ENCODE measurements around the gene RETREG1. TPM values are rescaled to one million over a fixed set of nuclear protein-coding genes. Genes with fewer than 3 reads are reported as not detected.
"Not testable (repeated sequence)": the region's sequence is repeated elsewhere in the genome, so short reads cannot be mapped to it uniquely, and the experiment has no call there.

The RETREG1 gene
- polyA plus RNA-seq, 3 donors = 9.2 to 46.8 (median 12.6) TPM

DNA sequence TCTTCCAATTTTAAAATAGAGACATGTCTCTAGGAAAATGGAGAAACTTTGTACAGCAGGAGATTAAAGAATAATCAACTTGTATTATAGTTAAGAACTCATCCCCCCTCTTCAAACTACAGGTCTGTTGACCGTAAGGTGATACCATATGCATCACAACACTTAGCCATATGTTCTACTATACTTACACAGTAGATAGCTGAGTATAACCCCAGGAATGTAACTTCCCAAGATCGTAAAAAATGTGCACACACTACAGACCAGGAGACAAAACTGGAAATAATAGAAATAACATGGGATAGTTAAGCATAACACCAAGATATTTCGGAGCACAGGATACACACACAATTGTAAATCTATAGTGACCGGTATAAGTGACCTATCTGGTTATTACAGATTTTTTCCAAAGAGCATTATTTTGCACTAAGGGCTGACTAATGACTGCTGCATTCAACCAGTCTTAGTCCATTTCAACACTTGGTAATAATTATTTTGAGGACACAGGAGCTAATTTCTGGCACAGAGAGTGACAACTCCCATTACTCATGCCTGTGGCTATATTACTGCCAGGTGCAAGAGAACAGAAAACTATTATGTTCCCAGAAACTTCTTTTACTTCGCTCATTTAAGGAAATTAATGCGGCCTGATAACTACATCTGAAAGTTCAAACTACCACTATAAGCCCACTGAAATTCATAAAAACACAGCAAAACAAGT, 135.8 kb downstream of the RETREG1 start:
- H3K27ac ChIP-seq (ENCODE audit: low read depth, low read length) = no peak overlapping the region
- 74 to 96% (median 82%) methylated on average over 6 of the region's 6 CpGs for WGBS, 3 donors

DNA sequence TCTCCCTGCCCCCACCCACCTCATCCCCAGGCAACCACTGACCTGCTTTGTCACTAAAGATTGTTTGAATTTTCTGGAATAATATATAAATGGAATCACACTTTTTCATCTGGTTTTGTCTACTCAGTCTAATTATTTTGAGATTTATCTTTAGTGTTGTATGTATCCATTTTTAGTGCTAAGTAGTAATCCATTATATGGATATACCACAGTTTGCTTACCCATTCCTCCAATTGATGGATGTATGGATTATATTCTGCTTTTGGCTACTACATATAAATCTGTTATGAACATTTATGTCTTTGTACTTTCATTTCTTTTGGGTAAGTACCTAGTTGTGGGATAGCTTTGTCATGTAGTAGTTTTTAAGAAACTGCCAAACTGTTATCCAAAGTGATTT, 136.7 kb downstream of the RETREG1 start:
- H3K27ac ChIP-seq (ENCODE audit: low read depth, low read length) = no peak overlapping the region

DNA sequence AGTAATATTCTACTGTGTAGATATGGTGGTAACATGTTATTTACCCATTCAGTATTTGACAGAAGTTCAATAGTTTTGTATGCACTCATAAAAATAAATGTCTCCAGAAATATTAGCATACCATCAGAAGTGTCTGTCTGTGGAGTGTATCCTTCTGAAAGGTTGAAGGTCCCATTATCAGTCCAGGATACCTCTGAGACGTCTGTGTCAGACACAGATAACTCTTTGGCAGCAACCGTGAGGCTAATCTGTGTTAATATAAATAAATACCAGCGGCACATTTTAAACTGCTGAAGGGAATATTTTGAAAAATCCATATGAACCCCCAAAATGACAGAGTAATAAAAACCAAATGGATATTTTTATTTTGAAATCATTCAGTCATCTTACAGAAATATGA, 139.3 kb downstream of the RETREG1 start:
- no peak overlapping the region for H3K27ac ChIP-seq (ENCODE audit: low read depth, low read length)
- WGBS, 3 donors = 36 to 62% (median 52%) methylated on average over 3 of the region's 3 CpGs

GRCh38 chr5:16476417-16476816, 140.4 kb downstream of the RETREG1 start:
- WGBS, 3 donors = 94 to 99% (median 97%) methylated on average over 3 of the region's 3 CpGs
- not testable (repeated sequence) for H3K27ac ChIP-seq (ENCODE audit: low read depth, low read length)

DNA sequence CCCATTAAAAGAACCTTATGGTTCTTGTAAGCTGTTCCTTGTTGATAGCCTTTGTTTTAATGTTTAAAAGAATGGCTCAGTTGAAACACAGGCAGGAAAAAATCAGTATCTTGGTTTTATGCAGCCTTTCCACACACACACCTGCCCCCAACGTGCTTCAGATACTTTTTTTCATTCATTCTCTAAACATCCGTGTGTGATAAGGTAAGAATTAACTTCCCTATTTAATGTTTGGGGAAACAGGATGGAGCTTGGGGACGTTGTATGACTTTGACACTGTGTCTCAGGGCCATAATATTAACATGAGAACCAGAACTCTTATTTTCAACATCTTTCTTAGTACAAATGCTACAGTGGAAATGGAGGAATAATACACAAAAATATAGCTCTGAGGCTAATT, 145.4 kb downstream of the RETREG1 start:
- WGBS, 3 donors = 29 to 46% (median 35%) methylated on average over 3 of the region's 3 CpGs
- no peak overlapping the region for H3K27ac ChIP-seq (ENCODE audit: low read depth, low read length)

GRCh38 chr5:16467363-16468219, 149.2 kb downstream of the RETREG1 start:
- H3K27ac ChIP-seq (ENCODE audit: low read depth, low read length) = no peak overlapping the region
- 36 to 77% (median 67%) methylated on average over 3 of the region's 3 CpGs for WGBS, 3 donors

GRCh38 chr5:16465544-16466432, 151.0 kb downstream of the RETREG1 start, which contains the start of gene ZNF622:
TSS of gene ZNF622 (minus strand) at chr5:16465800. CDS start at chr5:16465665, 135 bp downstream.
- WGBS, 3 donors = 0 to 1% (median 0%) methylated on average over 72 to 75 of the region's 75 CpGs
- peak within 1 kb of the TSS; percentile 19 for H3K27ac ChIP-seq (ENCODE audit: low read depth, low read length)

GRCh38 chr5:16464664-16465543, 151.9 kb downstream of the RETREG1 start:
- 5 to 8% (median 7%) methylated on average over 40 of the region's 40 CpGs for WGBS, 3 donors
- no peak overlapping the region for H3K27ac ChIP-seq (ENCODE audit: low read depth, low read length)

- H3K27ac ChIP-seq (ENCODE audit: low read depth, low read length) = no peak overlapping the region
- WGBS, 3 donors = 25 to 86% (median 85%) methylated on average over 1 of the region's 1 CpG
Observed at GRCh38 chr5:16464231-16464630, 152.6 kb downstream of the RETREG1 start.

- 64 to 100% (median 95%) methylated on average over 1 of the region's 1 CpG for WGBS, 3 donors
- H3K27ac ChIP-seq (ENCODE audit: low read depth, low read length) = no peak overlapping the region
Observed at GRCh38 chr5:16461782-16462181, 155.0 kb downstream of the RETREG1 start.

- no peak overlapping the region for H3K27ac ChIP-seq (ENCODE audit: low read depth, low read length)
- WGBS, 3 donors = 59 to 96% (median 90%) methylated on average over 1 of the region's 1 CpG
Observed at GRCh38 chr5:16461026-16461425, 155.8 kb downstream of the RETREG1 start.

DNA sequence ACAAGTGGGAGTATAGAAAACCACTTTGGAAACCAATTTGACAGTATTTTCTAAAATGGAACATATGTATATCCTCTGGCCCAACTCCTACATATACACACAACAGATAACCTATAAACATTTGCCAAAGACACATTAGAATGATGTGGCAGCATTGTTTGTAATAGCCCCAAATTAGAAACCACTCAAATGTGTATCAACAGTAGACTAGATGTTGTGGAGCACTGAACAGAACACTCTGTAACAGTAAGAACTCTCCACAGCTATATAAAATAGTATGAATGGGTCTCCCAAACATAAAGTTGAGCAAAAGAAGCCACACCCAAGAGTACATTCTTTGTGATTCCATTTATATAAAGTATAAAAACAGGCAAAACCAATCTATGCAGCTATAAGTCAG, 157.3 kb downstream of the RETREG1 start:
- no peak overlapping the region for H3K27ac ChIP-seq (ENCODE audit: low read depth, low read length)

GRCh38 chr5:16457853-16458252, 158.9 kb downstream of the RETREG1 start:
- 25 to 60% (median 40%) methylated on average over 1 of the region's 1 CpG for WGBS, 3 donors
- H3K27ac ChIP-seq (ENCODE audit: low read depth, low read length) = no peak overlapping the region

- H3K27ac ChIP-seq (ENCODE audit: low read depth, low read length) = no peak overlapping the region
- 41 to 72% (median 70%) methylated on average over 3 of the region's 3 CpGs for WGBS, 3 donors
Observed at GRCh38 chr5:16457451-16457850, 159.3 kb downstream of the RETREG1 start.

DNA sequence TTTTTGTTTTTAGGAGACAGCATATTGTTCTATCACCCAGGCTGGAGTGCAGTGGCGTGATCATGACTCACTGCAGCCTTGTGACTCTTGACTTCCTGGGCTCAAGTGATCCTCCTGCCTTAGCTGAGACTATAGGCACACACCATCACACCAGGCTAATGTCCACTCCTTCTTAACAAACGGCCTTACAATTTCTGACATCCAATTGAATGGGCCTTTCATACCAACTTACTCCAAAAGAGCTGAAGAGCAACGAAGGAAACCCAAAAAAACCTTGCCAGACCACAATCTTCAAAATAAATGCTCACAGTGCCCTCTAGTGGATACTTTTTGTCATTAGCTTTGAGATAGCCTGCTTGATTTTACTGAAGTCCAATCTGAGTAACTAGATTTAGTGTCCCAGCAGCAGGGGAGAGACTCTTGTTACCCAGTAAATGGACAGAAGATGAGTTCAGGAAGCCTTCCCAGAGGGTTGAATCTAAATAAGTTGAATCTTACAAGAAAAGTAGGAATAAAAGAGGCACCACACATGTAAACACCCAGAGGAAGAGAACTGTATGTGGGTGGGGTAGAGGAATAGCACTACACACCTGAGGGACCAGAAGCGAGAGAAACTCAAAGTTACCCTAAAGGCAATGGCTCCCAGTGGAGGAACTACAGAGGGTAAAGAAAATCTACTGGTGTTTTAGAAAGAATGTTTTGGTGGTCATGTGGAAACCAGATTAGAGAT, 160.5 kb downstream of the RETREG1 start:
- no peak overlapping the region for H3K27ac ChIP-seq (ENCODE audit: low read depth, low read length)
- 39 to 43% (median 40%) methylated on average over 4 of the region's 4 CpGs for WGBS, 3 donors

- H3K27ac ChIP-seq (ENCODE audit: low read depth, low read length) = no peak overlapping the region
- WGBS, 3 donors = 64 to 75% (median 70%) methylated on average over 5 of the region's 5 CpGs
Observed at GRCh38 chr5:16455668-16456067, 161.1 kb downstream of the RETREG1 start.

- H3K27ac ChIP-seq (ENCODE audit: low read depth, low read length) = no peak overlapping the region
- WGBS, 3 donors = 54 to 91% (median 87%) methylated on average over 4 of the region's 4 CpGs
Observed at GRCh38 chr5:16454686-16455085, 162.1 kb downstream of the RETREG1 start.
